Retinal pigment epithelial cell (primary cell): ENCODE results near the gene TIGAR.

Experiments
- DNase-seq: peaks from one replicate; pipeline ENCODE4 v3.0.0-alpha.2; 2010; ENCODE audit warnings: low read depth
- H3K4me3 ChIP-seq: 2 replicates; pipeline ENCODE4 v1.5.1; 2011; ENCODE audit warnings: mild to moderate bottlenecking, low read length, control low read depth, moderate library complexity
- TF ChIP-seq, protein P1 (sequence below): conservative IDR thresholded peaks from 2 replicates; pipeline ENCODE4 v1.5.1; 2011; ENCODE audit warnings: low read depth, low read length, control low read depth, inconsistent platforms

The TIGAR gene

DNA sequence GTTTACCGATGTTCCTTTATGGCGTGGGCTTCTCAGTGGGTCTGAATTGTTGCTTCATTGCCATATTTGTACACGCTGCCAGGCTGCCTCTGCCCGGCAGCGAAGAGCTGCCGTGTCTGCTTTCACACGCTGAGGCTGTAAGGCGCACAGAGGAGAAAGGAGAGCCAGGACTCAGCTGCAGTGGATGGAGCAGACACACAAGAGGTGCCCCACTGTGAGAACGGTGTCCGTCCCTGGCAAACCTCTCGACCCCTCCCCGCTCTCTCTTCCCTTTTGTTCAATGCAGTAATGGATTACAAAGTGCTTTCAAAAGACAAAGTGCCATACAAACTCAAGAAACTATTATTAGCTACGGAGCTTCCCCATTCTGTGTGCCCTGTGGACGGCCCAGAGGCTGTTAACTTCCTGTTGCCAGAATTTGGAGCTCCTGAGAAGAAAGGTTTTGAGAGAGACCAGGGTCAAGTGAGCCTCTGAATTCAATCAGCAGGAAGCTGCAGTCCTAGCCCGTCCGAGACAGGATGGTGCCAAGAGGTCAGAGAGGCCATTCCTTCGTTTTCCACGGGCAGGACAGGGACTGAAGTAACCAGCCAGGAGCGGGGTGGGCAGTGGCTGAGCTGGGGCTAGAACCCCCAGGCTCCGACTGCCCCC lies 31.7 kb upstream of the TIGAR start:
- TF ChIP-seq, protein P1, sequence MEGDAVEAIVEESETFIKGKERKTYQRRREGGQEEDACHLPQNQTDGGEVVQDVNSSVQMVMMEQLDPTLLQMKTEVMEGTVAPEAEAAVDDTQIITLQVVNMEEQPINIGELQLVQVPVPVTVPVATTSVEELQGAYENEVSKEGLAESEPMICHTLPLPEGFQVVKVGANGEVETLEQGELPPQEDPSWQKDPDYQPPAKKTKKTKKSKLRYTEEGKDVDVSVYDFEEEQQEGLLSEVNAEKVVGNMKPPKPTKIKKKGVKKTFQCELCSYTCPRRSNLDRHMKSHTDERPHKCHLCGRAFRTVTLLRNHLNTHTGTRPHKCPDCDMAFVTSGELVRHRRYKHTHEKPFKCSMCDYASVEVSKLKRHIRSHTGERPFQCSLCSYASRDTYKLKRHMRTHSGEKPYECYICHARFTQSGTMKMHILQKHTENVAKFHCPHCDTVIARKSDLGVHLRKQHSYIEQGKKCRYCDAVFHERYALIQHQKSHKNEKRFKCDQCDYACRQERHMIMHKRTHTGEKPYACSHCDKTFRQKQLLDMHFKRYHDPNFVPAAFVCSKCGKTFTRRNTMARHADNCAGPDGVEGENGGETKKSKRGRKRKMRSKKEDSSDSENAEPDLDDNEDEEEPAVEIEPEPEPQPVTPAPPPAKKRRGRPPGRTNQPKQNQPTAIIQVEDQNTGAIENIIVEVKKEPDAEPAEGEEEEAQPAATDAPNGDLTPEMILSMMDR, result no peak
- DNase-seq, result no peak
- no peak overlapping the region for H3K4me3 ChIP-seq

DNA sequence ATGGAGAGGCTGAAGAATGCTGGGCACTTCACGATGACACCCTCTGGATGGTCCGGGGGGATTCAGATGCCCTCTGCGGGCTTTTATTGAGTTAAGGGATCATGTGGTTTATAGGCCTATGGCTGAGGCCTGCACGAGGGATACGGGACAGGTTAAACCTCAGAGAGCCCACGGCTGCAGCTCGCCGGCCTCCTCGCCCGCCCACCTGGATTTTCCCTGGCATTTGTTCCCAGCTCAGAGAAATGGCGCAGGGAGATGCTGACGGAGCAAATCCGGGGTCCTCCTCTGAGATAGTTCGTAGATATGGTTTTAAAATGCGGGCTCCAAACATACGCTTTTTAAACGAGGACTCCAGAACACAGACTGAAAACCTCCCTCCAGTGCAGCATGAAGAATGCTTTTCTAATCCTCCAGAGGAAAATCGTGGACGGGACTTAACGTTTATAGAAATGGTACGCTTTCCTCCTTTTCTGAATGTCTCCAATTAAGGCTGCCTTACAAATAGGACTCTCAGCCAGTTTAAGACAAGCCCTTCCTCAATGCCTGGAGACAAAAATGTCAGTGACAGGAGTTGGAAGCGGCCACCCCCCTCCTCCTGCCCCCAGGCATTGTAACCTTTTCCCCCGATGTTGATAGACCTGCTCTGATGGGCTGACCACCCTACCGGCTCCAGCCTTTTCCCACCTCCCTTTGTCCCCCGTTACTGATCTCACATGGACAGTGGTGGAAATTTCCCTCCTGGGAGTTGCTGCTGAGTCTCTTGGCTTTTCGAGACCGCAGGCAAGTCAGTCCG lies 30.8 kb upstream of the TIGAR start:
- DNase-seq, result no peak
- H3K4me3 ChIP-seq, result no peak overlapping the region
- TF ChIP-seq, protein P1, result no peak

DNA sequence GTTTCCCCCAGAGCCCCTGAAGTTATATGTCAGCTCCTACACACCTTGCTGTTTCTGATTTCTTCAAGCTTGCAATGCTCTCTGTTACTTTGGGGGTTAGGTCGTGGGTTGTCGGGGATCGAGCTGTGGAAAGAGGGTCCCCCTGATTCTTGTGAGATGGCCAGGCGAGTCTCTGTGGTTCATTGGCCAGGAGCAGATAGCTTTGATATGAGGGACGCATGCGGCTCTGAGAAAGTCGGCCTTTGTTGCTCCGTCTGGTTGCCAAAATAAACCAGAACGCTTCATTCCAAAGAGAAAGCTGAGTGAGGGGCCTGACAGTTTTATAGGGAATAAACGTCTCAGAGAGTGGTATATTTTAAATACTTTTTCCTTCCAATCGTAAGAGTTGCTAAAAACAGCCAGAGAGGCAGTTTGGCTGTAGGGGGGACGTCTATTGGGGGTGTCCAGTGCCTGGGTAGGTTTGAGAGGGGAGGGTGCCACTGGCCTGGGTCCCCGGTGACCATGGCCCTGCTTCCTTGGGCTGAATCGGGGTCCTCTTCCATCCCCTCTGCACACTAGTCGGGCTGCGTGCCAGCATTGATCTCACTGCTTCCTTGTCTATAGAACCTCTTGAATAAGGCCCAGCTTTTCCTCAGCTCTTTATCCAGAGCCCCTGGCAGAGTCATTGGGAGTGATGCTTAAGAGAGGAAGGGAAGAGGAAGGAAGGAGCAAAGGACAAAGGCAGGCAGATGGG lies 28.5 kb upstream of the TIGAR start:
- DNase-seq, result no peak
- TF ChIP-seq, protein P1, result no peak
- H3K4me3 ChIP-seq, result no peak overlapping the region

DNA sequence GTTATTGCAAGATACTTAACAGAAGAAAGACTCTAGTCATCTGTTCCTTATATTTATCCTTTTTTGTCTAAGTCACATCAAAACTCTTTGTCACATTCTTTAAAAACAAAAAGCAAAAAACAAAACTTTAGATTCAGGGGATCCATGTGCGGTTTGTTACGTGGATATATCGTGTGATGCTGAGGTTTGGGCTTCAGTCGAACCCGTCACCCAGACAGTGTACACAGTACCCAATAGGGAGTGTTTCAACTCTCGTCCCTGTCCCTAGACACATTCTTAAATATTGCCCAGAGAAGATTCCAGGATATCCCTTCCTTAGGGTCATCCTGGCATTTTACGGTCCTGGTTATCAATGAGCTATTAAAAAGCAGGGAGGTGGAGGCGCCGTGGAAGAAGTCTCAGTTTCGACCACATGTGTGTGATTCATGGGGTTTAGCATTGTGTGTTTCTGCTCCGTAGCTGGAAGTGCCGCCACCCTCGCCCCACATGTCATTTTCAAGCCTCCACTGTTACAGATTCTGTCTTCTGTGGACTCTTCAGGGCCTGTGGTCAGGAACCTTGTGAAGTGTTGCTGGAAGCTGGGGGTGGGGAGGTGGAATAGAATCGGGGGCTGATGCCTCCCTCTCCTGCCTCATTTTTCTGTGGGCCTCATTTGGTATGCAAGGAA lies 27.6 kb upstream of the TIGAR start:
- DNase-seq, result no peak
- TF ChIP-seq, protein P1, result no peak
- H3K4me3 ChIP-seq, result no peak overlapping the region

DNA sequence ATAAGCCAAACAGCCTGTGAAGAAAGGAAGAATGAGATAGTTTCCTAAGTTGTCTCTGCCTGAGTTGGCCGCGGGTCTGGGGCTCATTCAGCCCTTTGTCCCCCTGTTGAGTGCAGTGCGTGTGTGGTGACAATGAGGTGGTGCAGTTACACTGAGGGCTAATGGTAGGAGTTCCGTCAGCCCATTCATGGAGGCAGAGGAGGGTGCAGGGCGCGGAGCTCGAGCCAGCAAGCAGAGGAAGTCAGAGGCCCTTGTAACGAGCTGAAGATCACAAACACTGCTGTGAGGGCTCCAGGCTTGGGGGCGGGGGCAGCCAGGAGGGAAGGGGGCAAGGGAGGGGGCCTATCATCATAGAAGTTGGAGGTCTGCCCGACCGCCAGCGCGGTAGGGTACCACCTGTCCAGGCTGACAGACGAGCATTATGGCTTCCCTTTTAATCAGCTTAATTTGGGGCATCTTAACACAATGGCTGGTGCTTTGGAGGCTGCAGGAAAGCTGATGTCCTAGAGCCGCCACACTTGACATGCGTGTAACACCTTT lies 27.0 kb upstream of the TIGAR start:
- TF ChIP-seq, protein P1, result no peak
- no peak for DNase-seq
- no peak overlapping the region for H3K4me3 ChIP-seq

DNA sequence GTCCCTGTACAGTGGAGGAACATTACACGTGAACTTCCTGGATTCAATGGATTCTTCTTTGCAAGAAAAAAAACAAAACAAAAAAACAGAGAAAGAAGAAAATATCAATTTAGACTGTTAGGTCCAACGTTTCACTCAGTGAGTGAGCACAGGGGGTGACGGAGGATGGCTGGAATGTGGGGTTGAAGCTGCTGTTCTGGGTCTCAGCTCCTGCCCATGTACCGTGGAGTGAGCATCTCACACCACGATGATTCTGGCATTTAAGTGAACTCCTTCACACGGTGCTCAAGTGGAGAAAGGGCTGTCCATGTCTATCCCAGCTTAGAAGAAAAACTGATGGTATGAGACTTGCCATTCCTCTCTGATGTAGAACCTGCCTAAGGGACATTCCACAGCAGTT lies 24.3 kb upstream of the TIGAR start:
- DNase-seq, result no peak
- TF ChIP-seq, protein P1, result no peak
- no peak overlapping the region for H3K4me3 ChIP-seq
